Lower lobe of right lung (tissue), 2 donors: Measurements from ENCODE around the gene KRT77. TPM values are rescaled to one million over a fixed set of nuclear protein-coding genes. Genes with fewer than 3 reads are reported as not detected.

Source experiments
- ATAC-seq, 2 donors: fragments of 200-7000 bp; cut with Tn5 transposase; one replicate each; pipeline ENCODE4 v1.9.1; 2020 to 2022; ENCODE audit warnings: mild to moderate bottlenecking in 2 of 2, moderate library complexity in 2 of 2
- DNase-seq: peaks from one replicate; pipeline ENCODE4 v3.0.0-alpha.2; 2020
- H3K27ac ChIP-seq: fragments of 200-600 bp; one replicate; pipeline ENCODE4 v1.8.0; 2022
- H3K27me3 ChIP-seq: fragments of 200-600 bp; one replicate; pipeline ENCODE4 v1.8.0; 2022; ENCODE audit warnings: low read depth
- H3K36me3 ChIP-seq: fragments of 200-600 bp; one replicate; pipeline ENCODE4 v1.8.0; 2022; ENCODE audit warnings: mild to moderate bottlenecking
- H3K4me1 ChIP-seq: fragments of 200-600 bp; one replicate; pipeline ENCODE4 v1.8.0; 2022
- H3K4me3 ChIP-seq: fragments of 200-600 bp; one replicate; pipeline ENCODE4 v1.8.0; 2022; ENCODE audit warnings: mild to moderate bottlenecking
- H3K9me3 ChIP-seq: fragments of 200-600 bp; one replicate; pipeline ENCODE4 v1.8.0; 2022
- CTCF ChIP-seq: fragments of 200-600 bp; IDR thresholded peaks from one replicate; pipeline ENCODE4 v1.8.0; 2022; ENCODE audit warnings: antibody characterized with exemption, mild to moderate bottlenecking
- intact Hi-C: fragments of 100-400 bp; cut with DNase I; formaldehyde crosslinking; loops from one replicate; pipeline ENCODE4 v1.11.0; 2022
- total RNA-seq: library from RNA; stranded (reverse); fragmentation: NEBNext Ultra II Directional; extraction: Animal tissue kit (Norgen Biotek cat#: 25700); gene quantifications from one replicate; pipeline ENCODE4 v1.2.1, GENCODE V29; 2021
- donor health status: DM: no; HTN: yes; CAD: no; lungs with severe emphysema.

The KRT77 gene
- total RNA-seq, 1 donor from 2014 or later: not detected

DNA sequence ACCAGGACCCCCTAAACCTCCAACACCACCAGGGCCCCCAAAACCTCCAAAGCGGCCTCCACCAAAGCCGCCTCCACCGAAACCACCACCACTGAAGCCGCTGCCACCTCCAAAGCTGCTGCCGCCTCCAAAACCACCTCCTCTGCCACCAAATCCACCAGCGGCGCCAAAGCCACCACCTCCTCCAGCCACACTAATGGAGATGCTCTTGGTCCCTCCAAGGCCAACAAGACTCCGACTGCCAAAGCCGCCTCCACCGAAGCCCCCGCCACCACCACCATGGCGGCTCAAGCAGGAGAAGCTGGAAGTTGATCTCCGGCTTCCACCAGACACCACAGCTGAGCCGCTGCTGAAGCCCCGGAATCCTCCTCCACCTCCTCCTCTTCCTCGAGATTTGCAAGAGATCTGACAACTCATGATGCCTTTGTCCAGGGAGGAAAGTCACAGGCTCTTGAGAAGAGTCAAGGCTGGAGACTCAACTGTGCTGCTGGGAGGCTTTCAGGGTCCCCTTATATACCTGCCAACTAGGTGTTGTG is 51.5 kb downstream of the KRT77 start, which contains the start of gene KRT2:
Gene KRT2 (minus strand): TSS at position 486 of the 536 bp plus-strand sequence. CDS start 69 bp downstream, at position 417.
- DNase-seq (no peak), ATAC-seq (no peak)
- no peak for TF ChIP-seq CTCF
- H3K4me3 ChIP-seq: no peak within 1 kb of the TSS
- no peaks in the 10 kb centered on the region for H3K4me1 ChIP-seq
- H3K27ac ChIP-seq: no peak within 1 kb of the TSS
- intact Hi-C loops: no loop called here
- H3K9me3 ChIP-seq: no peaks in the 10 kb centered on the region
- no peaks in the 10 kb centered on the region for H3K36me3 ChIP-seq
- H3K27me3 ChIP-seq: peaks cover 4% of the 10 kb centered on the region

DNA sequence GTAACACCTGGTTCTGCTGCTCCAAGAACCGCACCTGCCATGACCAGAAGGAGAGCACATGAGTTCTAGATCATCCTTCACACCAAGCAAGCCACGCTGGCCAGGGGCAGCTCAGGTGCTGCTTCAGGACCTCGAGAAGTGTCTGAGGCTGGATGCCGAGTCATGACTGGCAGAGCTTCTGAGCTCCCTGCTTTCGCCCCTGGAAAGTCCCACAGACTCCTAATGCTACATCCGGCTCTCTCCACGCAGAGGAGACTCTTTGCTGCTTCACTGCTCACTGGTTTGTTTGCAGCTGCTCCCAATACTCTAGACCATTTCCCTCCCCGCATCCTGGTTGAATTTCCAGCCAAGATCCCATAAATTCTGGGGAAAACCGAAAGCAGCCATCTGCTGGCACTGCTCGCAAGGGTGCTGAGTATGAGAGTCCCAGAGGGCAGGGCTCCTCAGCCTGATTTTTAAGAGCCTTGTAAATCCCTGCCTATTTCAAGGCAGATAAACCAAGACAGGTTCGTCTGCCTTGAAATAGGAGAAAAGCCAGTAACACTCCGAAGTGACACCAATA is 52.7 kb downstream of the KRT77 start:
- H3K4me3 ChIP-seq: no peak overlapping the region
- no peak for TF ChIP-seq CTCF
- H3K27me3 ChIP-seq: peaks cover 4% of the 10 kb centered on the region
- no peaks in the 10 kb centered on the region for H3K36me3 ChIP-seq
- no peak for ATAC-seq
- intact Hi-C loops: no loop called here
- H3K9me3 ChIP-seq: no peaks in the 10 kb centered on the region
- no peak overlapping the region for H3K27ac ChIP-seq
- no peaks in the 10 kb centered on the region for H3K4me1 ChIP-seq
- DNase-seq: no peak

GRCh38 chr12:52649066-52649465 is 54.3 kb downstream of the KRT77 start:
- Histone ChIP-seq H3K4me1 (no peaks in the 10 kb centered on the region), H3K36me3 (no peaks in the 10 kb centered on the region), H3K9me3 (no peaks in the 10 kb centered on the region), H3K4me3 (no peak overlapping the region), H3K27me3 (peaks cover 8% of the 10 kb centered on the region), H3K27ac (no peak overlapping the region)
- ATAC-seq (no peak), DNase-seq (no peak)
- no peak for TF ChIP-seq CTCF
- intact Hi-C loops: no loop called here

DNA sequence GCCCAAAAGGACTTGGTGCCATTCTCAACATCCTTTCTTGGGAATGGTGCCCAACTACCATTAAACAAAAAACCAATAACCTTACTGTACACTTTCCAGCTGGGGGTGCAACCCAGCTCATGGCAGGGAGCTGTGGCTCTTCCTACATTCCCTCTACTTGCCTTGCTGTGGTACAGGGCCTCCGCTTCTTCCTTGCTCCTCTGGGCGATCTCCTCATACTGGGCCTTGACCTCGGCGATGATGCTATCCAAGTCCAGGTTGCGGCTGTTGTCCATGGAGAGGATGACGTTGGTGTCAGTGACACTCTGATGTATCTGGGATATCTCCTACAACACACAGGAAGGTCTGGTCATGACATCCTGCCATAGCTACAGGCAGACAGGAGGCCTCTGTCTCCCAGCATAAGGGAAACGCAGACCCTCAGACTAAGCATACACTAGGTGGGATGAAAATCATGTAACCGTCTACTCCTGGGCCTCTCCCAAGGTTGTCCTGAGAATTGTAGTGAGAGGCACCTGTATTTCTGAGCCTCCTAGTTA is 55.2 kb downstream of the KRT77 start:
- no peaks in the 10 kb centered on the region for H3K4me1 ChIP-seq
- DNase-seq (no peak), ATAC-seq (no peak)
- H3K27me3 ChIP-seq: peaks cover 8% of the 10 kb centered on the region
- no peaks in the 10 kb centered on the region for H3K36me3 ChIP-seq
- H3K9me3 ChIP-seq: no peaks in the 10 kb centered on the region
- intact Hi-C loops: no loop called here
- no peak overlapping the region for H3K4me3 ChIP-seq
- TF ChIP-seq CTCF: no peak
- no peak overlapping the region for H3K27ac ChIP-seq

DNA sequence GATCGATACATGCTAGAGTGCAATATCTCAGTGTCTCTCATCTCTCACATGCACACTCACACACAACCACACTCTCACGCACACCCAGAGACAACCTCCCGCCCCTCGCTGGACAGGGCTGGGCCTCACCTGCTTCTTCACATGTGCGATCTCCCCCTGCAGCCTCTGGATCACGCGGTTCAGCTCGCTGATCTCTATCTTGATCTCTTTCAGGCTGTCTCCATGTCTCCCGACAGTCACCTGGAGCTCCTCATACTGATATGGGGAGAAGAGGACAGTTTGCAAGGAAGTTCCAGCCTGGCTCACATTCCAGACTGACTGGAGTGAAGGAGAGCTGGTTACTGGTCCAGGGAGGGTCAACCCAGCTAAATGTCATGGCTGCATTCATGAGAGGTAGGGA is 55.7 kb downstream of the KRT77 start:
- DNase-seq: no peak

More for the DNA sequence above, 55.7 kb downstream of the KRT77 start:
- intact Hi-C loops: no loop called here
- peaks cover 8% of the 10 kb centered on the region for H3K27me3 ChIP-seq
- ATAC-seq: no peak
- no peak for TF ChIP-seq CTCF
- H3K4me1 ChIP-seq: no peaks in the 10 kb centered on the region
- H3K27ac ChIP-seq: no peak overlapping the region
- no peaks in the 10 kb centered on the region for H3K36me3 ChIP-seq
- H3K9me3 ChIP-seq: no peaks in the 10 kb centered on the region
- H3K4me3 ChIP-seq: no peak overlapping the region
